NOMO-1 treated with dmso at 0.1 percent for 144 hours (cell line): ENCODE measurements around the gene ATAD3A.
A peak's percentile ranks its signal among the peaks of the same experiment; 100 is the strongest.
"Not testable (repeated sequence)": the region's sequence is repeated elsewhere in the genome, so short reads cannot be mapped to it uniquely, and the experiment has no call there.

Experiments used
- DNase-seq: peaks from one replicate; lab custom pipeline; 2025; ENCODE audit not compliant: unreplicated experiment; lab: John Stamatoyannopoulos, UW

ATAD3A gene

GRCh38 chr1:1489231-1489630 lies 22.7 kb upstream of the ATAD3A start:
- DNase-seq: no peak

- no peak for DNase-seq
Observed at GRCh38 chr1:1489861-1490260, 22.1 kb upstream of the ATAD3A start.

- no peak for DNase-seq
Observed at GRCh38 chr1:1490633-1491230, 21.2 kb upstream of the ATAD3A start.

- DNase-seq: no peak
Observed at GRCh38 chr1:1491601-1492000, 20.4 kb upstream of the ATAD3A start.

GRCh38 chr1:1494311-1494710 lies 17.7 kb upstream of the ATAD3A start:
- not testable (repeated sequence) for DNase-seq

GRCh38 chr1:1495461-1495975 lies 16.4 kb upstream of the ATAD3A start:
- not testable (repeated sequence) for DNase-seq

- peak; percentile 33 for DNase-seq
Observed at GRCh38 chr1:1504777-1505365, 7.1 kb upstream of the ATAD3A start.

GRCh38 chr1:1505366-1505798 lies 6.6 kb upstream of the ATAD3A start:
- peak; percentile 6 for DNase-seq

- not testable (repeated sequence) for DNase-seq
Observed at GRCh38 chr1:1505801-1506200, 6.2 kb upstream of the ATAD3A start.

GRCh38 chr1:1507305-1507704 lies 4.7 kb upstream of the ATAD3A start:
- DNase-seq: no peak

- DNase-seq: not testable (repeated sequence)
Observed at GRCh38 chr1:1508775-1509464, 3.0 kb upstream of the ATAD3A start.

GRCh38 chr1:1509465-1509850 lies 2.5 kb upstream of the ATAD3A start:
- not testable (repeated sequence) for DNase-seq

- no peak for DNase-seq
Observed at GRCh38 chr1:1510912-1511532, 940 bp upstream of the ATAD3A start.

GRCh38 chr1:1512425-1512824 lies 463 bp downstream of the ATAD3A start:
- not testable (repeated sequence) for DNase-seq

GRCh38 chr1:1513675-1514074 lies 1.7 kb downstream of the ATAD3A start:
- DNase-seq: not testable (repeated sequence)

GRCh38 chr1:1514376-1514775 lies 2.4 kb downstream of the ATAD3A start:
- not testable (repeated sequence) for DNase-seq

GRCh38 chr1:1516923-1517322 lies 5.0 kb downstream of the ATAD3A start:
- DNase-seq: not testable (repeated sequence)

- no peak for DNase-seq
Observed at GRCh38 chr1:1517973-1518620, 6.1 kb downstream of the ATAD3A start.

- not testable (repeated sequence) for DNase-seq
Observed at GRCh38 chr1:1518621-1519007, 6.7 kb downstream of the ATAD3A start.

- DNase-seq: not testable (repeated sequence)
Observed at GRCh38 chr1:1519805-1520505, 8.0 kb downstream of the ATAD3A start.

GRCh38 chr1:1521331-1521730 lies 9.4 kb downstream of the ATAD3A start:
- no peak for DNase-seq
